ENCODE results near the gene JAKMIP2.

DNA sequence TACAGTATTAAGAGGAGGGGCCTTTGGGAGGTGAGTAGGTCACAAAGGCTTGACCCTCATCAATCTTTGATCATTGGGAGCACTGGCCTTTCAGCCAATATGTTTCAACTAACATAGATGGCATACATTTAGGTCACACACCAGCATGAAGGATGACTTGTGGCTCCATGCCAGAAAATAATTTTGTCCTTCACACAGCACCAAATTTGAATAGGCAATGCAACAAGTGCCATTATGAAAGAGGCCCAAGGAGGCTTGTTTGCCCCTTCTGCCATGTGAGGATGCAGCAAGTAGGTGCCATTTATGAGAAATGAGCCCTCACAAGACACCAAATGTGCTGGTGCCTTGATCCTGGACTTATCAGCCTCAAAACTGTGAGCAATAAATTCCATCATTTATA lies 81.1 kb downstream of the JAKMIP2 start:
- no peak for TF ChIP-seq EZH2 (IDR thresholded peaks at IDR 0.05; ENCODE audit: insufficient read depth, poor library complexity, severe bottlenecking)
- TF ChIP-seq EZH2phosphoT487 (IDR thresholded peaks at IDR 0.05; ENCODE audit: insufficient read depth, low read depth), result no peak

All from GM23248 (cell line).